IPS-15b (cell line): ENCODE measurements around the gene LMO2.
A peak's percentile ranks its signal among the peaks of the same experiment; 100 is the strongest.

Experiments
- H3K27me3 ChIP-seq: one replicate; pipeline ENCODE4 v1.6.1; 2013; ENCODE audit warnings: low read length; ENCODE audit not compliant: control insufficient read depth, insufficient read depth
- H3K36me3 ChIP-seq: one replicate; pipeline ENCODE4 v1.6.1; 2013; ENCODE audit warnings: low read length; ENCODE audit not compliant: control insufficient read depth, insufficient read depth
- H3K4me1 ChIP-seq: one replicate; pipeline ENCODE4 v1.6.1; 2013; ENCODE audit warnings: mild to moderate bottlenecking, low read length; ENCODE audit not compliant: control insufficient read depth, insufficient read depth
- H3K4me3 ChIP-seq: one replicate; pipeline ENCODE4 v1.5.1; 2013; ENCODE audit warnings: low read depth, low read length
- H3K9ac ChIP-seq: one replicate; pipeline ENCODE4 v1.6.1; 2013; ENCODE audit warnings: low read depth, mild to moderate bottlenecking, low read length
- H3K9me3 ChIP-seq: one replicate; pipeline ENCODE4 v1.6.1; 2013; ENCODE audit warnings: mild to moderate bottlenecking, low read length; ENCODE audit not compliant: control insufficient read depth, insufficient read depth

LMO2 gene

DNA sequence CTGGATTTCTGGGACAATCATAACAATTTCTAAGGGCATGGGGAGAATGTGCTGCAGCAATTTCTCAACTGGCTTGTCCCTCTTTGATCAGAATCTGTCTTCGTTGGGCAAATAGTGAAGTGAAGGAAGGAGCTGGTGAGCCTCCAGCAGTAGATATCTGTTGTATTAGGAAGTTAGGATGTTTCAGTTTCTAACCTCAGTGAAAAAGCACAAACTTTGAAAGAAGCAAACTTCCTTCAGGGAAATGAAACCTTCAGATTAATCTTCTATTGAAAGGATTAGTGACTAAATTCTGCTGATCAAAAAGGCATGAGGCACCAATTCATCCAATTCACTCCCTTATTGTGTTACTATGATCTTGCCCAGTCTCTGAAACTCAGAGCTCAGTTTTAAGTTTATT lies 24.3 kb downstream of the LMO2 start:
- Histone ChIP-seq H3K36me3 (no peaks in the 10 kb centered on the region), H3K4me1 (peaks cover 3% of the 10 kb centered on the region), H3K9me3 (no peaks in the 10 kb centered on the region), H3K9ac (no peak overlapping the region), H3K4me3 (no peak overlapping the region), H3K27me3 (peaks cover 53% of the 10 kb centered on the region)

GRCh38 chr11:33866936-33867335 lies 24.9 kb downstream of the LMO2 start:
- H3K9ac ChIP-seq = no peak overlapping the region
- peaks cover 49% of the 10 kb centered on the region for H3K27me3 ChIP-seq

DNA sequence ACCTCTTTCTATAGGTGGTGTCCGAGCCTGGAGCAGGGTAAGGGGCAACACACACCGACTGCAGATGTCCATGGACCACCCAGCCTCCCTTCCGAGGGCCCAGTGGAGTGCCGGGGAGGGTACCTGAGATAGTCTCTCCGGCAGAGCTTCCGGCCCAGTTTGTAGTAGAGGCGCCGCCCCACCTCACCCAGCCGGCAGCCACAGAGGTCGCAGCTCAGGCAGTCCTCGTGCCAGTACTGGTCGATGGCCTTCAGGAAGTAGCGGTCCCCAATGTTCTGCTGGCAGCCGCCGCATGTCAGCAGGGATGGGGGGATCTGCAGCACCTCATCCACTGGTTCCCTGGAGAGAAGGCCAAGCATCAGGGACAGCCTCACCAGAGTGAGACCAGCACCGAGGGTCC lies 27.4 kb downstream of the LMO2 start:
- peaks cover 8% of the 10 kb centered on the region for H3K4me1 ChIP-seq
- H3K36me3 ChIP-seq = no peaks in the 10 kb centered on the region
- no peak overlapping the region for H3K9ac ChIP-seq
- H3K9me3 ChIP-seq = no peaks in the 10 kb centered on the region
- peaks cover 32% of the 10 kb centered on the region for H3K27me3 ChIP-seq
- H3K4me3 ChIP-seq = no peak overlapping the region

More at GRCh38 chr11:33866936-33867335, 24.9 kb downstream of the LMO2 start:
- H3K36me3 ChIP-seq = no peaks in the 10 kb centered on the region
- H3K4me3 ChIP-seq = no peak overlapping the region
- peaks cover 3% of the 10 kb centered on the region for H3K4me1 ChIP-seq
- no peaks in the 10 kb centered on the region for H3K9me3 ChIP-seq

DNA sequence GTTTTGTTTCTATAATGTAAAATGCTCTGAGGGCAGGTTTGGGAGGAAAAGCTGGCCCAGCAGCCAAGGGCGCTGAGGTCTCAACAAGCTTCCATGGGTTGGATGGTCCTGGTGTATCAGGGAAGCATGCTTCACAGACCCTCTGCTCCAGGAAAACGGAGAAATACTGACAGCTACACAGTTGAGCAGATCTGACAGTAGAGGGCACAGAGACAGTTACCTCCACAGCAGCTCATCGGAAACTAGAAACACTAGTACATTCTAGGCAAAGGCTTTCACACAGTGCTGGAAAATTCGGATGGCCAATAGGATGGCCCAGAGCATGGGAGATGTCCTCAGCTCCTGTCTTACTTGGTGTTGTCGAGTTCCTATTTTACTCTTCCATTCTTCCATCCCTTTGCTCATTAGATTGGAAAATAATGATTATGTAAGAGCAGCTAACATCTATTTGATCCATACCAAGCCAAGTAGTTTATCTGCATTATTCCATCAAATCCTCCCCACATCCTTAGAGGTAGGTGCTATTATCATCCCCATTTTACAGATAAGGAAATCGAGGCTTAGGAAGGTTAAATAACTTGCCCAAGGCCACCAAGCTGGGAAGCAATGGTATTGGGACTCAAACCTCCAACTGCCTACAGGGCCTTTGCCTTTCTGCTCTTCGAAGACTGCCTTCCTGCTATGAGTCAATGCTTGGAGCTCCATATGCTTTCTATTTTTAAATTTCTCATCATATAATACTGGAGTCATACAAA lies 28.3 kb downstream of the LMO2 start:
- peaks cover 29% of the 10 kb centered on the region for H3K27me3 ChIP-seq
- H3K4me1 ChIP-seq = peaks cover 8% of the 10 kb centered on the region
- H3K4me3 ChIP-seq = no peak overlapping the region
- no peaks in the 10 kb centered on the region for H3K36me3 ChIP-seq
- no peaks in the 10 kb centered on the region for H3K9me3 ChIP-seq
- no peak overlapping the region for H3K9ac ChIP-seq

- Histone ChIP-seq H3K9ac (no peak overlapping the region), H3K36me3 (no peaks in the 10 kb centered on the region), H3K4me1 (peaks cover 8% of the 10 kb centered on the region), H3K4me3 (no peak overlapping the region), H3K9me3 (no peaks in the 10 kb centered on the region), H3K27me3 (peaks cover 14% of the 10 kb centered on the region)
These were observed 29.8 kb downstream of the LMO2 start for GRCh38 chr11:33861941-33862589.

DNA sequence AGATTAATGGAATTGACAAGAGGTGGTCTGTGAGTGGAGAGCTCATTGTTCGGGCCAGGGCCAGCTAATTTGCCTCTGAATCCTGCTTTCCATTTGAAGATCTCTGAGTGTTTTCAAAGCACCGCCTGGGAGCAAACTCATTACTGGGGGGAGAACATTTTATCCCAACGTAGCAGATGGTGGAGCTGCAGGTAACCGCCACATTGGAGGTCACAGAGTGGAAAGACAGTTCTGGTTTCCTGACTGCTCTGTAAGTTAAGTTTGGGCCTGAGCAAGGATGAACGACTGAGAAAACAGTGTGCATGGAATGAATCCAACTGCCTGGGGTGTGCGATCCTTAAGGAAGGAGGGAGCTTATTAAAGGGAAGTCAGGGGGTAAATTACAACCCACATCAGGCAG lies 30.5 kb downstream of the LMO2 start:
- peak overlapping the region; percentile 41 for H3K9ac ChIP-seq
- H3K27me3 ChIP-seq = peaks cover 7% of the 10 kb centered on the region
- no peak overlapping the region for H3K4me3 ChIP-seq
- H3K4me1 ChIP-seq = peaks cover 8% of the 10 kb centered on the region
- H3K9me3 ChIP-seq = no peaks in the 10 kb centered on the region
- H3K36me3 ChIP-seq = no peaks in the 10 kb centered on the region

DNA sequence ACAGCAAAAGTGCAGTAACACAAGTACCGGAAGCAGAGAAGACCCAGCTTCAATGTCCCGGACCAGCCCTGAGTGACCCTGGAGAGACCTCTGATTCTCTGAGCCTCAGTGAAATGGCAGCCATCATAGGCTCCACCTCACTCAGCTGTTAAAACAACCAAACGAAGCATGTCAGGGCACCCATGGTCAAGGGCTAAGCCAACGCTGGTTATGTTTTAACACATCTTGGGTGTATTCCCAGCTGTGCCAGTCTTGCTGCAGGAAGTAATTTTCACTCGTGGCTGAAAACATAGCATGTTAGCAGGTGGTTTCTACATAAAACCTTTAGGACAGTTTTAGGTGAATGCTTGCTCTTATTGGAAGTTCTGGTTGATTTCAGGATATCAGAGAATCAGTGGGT lies 30.9 kb downstream of the LMO2 start:
- H3K4me3 ChIP-seq = no peak overlapping the region
- no peak overlapping the region for H3K9ac ChIP-seq
- no peaks in the 10 kb centered on the region for H3K36me3 ChIP-seq
- no peaks in the 10 kb centered on the region for H3K9me3 ChIP-seq
- peaks cover 8% of the 10 kb centered on the region for H3K4me1 ChIP-seq
- H3K27me3 ChIP-seq = peaks cover 4% of the 10 kb centered on the region

DNA sequence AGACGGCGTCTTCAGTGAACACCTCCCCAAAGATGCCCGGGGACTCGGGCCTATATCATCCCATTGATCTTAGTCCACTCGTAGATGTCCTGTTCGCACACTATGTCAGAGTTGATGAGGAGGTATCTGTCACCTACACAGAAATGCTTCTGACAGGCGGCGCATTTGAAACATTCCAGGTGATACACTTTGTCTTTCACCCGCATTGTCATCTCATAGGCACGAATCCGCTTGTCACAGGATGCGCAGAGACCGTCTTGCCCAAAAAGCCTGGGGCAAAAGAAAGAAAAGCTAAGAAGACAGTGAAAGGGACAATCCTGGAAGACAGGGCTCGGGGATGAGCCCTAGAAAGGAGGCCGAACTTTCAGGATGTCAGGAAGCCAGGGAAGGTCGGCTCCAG lies 32.6 kb downstream of the LMO2 start:
- Histone ChIP-seq H3K4me1 (peaks cover 8% of the 10 kb centered on the region), H3K36me3 (no peaks in the 10 kb centered on the region)

GRCh38 chr11:33857933-33858371 lies 33.9 kb downstream of the LMO2 start:
- Histone ChIP-seq H3K27me3 (no peaks in the 10 kb centered on the region), H3K4me1 (peaks cover 8% of the 10 kb centered on the region), H3K9me3 (no peaks in the 10 kb centered on the region), H3K36me3 (no peaks in the 10 kb centered on the region), H3K9ac (no peak overlapping the region), H3K4me3 (no peak overlapping the region)

More for the DNA sequence above, 32.6 kb downstream of the LMO2 start:
- H3K4me3 ChIP-seq = no peak overlapping the region
- H3K27me3 ChIP-seq = peaks cover 2% of the 10 kb centered on the region
- H3K9me3 ChIP-seq = no peaks in the 10 kb centered on the region
- no peak overlapping the region for H3K9ac ChIP-seq

DNA sequence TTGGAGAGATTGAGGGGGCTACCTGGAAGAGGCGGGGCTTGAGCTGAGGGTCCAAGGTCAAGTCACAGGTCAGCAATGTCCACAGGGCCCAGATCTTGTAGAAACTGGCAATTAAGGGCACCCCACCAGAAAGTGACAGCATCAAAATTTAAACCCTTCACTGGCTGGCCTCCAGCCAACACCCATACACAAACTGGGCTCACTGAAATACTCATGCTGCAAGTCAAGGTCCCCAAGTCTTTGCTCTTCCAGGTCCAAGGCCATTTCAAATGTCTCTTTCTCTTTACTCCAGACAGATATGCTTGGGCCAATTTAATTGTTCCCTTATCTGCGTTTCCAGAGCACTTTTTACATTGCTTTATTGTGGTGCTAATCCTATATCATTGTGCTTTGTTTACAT lies 36.4 kb downstream of the LMO2 start:
- Histone ChIP-seq H3K9ac (no peak overlapping the region), H3K36me3 (no peaks in the 10 kb centered on the region), H3K4me1 (no peaks in the 10 kb centered on the region), H3K9me3 (no peaks in the 10 kb centered on the region), H3K27me3 (no peaks in the 10 kb centered on the region), H3K4me3 (no peak overlapping the region)

DNA sequence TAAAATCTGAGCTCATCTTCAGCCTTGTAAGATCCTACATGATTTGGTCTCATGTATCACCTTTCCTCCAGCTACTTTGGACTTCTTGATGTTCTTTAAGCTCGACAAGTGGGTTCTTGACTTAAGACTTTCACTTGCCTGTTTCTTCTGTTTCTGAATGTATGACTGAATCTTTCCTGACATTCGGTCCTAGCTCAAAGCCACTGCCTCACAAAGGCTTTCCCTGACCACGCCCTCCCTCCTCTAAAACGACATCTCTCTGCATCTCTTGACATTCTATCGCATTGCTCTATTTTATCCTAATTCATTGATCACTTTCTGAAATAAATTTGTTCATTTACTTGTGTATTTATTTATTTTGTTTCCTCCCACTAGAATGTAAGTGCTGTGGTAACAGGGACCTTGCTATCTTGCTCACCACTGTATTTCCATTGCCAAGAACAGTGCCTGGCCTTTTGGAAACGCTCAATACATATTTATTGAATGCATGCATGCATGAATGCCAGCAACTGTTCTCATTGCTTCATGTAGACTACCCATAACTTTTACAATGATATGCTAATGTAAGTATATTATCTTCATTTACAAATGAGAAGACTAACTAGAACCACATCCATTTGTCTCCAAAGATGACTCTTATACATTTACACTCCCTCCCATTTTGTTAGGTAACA lies 43.0 kb downstream of the LMO2 start:
- H3K9me3 ChIP-seq = no peaks in the 10 kb centered on the region
- H3K4me3 ChIP-seq = no peak overlapping the region
- no peaks in the 10 kb centered on the region for H3K36me3 ChIP-seq
- no peaks in the 10 kb centered on the region for H3K4me1 ChIP-seq
- no peak overlapping the region for H3K9ac ChIP-seq
- no peaks in the 10 kb centered on the region for H3K27me3 ChIP-seq

- Histone ChIP-seq H3K36me3 (no peaks in the 10 kb centered on the region), H3K27me3 (no peaks in the 10 kb centered on the region)
These were observed 44.6 kb downstream of the LMO2 start for GRCh38 chr11:33847251-33847650.

More at GRCh38 chr11:33847251-33847650, 44.6 kb downstream of the LMO2 start:
- no peaks in the 10 kb centered on the region for H3K4me1 ChIP-seq
- H3K9me3 ChIP-seq = no peaks in the 10 kb centered on the region
- H3K9ac ChIP-seq = no peak overlapping the region
- no peak overlapping the region for H3K4me3 ChIP-seq
